ENCODE results near the gene KCNJ11.

The KCNJ11 gene

GRCh38 chr11:17389211-17389956 lies 925 bp upstream of the KCNJ11 start:
- DNase-seq: peak; percentile 81

GRCh38 chr11:17387811-17388210 lies 648 bp downstream of the KCNJ11 start:
- DNase-seq: no peak

GRCh38 chr11:17387254-17387653 lies 1.2 kb downstream of the KCNJ11 start:
- no peak for DNase-seq

- DNase-seq: peak; percentile 80
These were observed 2.0 kb downstream of the KCNJ11 start for GRCh38 chr11:17386331-17387084.

GRCh38 chr11:17385926-17386325 lies 2.5 kb downstream of the KCNJ11 start:
- DNase-seq: no peak

GRCh38 chr11:17385492-17385891 lies 3.0 kb downstream of the KCNJ11 start:
- no peak for DNase-seq

- peak; percentile 93 for DNase-seq
These were observed 4.4 kb downstream of the KCNJ11 start for GRCh38 chr11:17384002-17384511.

- DNase-seq: peak; percentile 36
These were observed 5.0 kb downstream of the KCNJ11 start for GRCh38 chr11:17383461-17383860.

GRCh38 chr11:17382046-17382728 lies 6.3 kb downstream of the KCNJ11 start:
- no peak for DNase-seq

GRCh38 chr11:17381156-17381555 lies 7.3 kb downstream of the KCNJ11 start:
- no peak for DNase-seq

GRCh38 chr11:17379383-17380180 lies 8.9 kb downstream of the KCNJ11 start:
- no peak for DNase-seq

GRCh38 chr11:17378655-17379054 lies 9.8 kb downstream of the KCNJ11 start:
- DNase-seq: no peak

GRCh38 chr11:17376493-17376892 lies 12.0 kb downstream of the KCNJ11 start:
- no peak for DNase-seq

- DNase-seq: no peak
These were observed 12.9 kb downstream of the KCNJ11 start for GRCh38 chr11:17375547-17375946.

- DNase-seq: peak; percentile 40
These were observed 16.8 kb downstream of the KCNJ11 start for GRCh38 chr11:17371614-17372013.

GRCh38 chr11:17369684-17370243 lies 18.7 kb downstream of the KCNJ11 start:
- no peak for DNase-seq

GRCh38 chr11:17369094-17369493 lies 19.4 kb downstream of the KCNJ11 start:
- no peak for DNase-seq

- no peak for DNase-seq
These were observed 19.9 kb downstream of the KCNJ11 start for GRCh38 chr11:17368551-17368950.

GRCh38 chr11:17366495-17366894 lies 22.0 kb downstream of the KCNJ11 start:
- DNase-seq: no peak

GRCh38 chr11:17354601-17354991 lies 33.9 kb downstream of the KCNJ11 start:
- peak; percentile 93 for DNase-seq

- no peak for DNase-seq
These were observed 34.4 kb downstream of the KCNJ11 start for GRCh38 chr11:17353821-17354600.
